Measurements from ENCODE around the gene CTSG.

DNA sequence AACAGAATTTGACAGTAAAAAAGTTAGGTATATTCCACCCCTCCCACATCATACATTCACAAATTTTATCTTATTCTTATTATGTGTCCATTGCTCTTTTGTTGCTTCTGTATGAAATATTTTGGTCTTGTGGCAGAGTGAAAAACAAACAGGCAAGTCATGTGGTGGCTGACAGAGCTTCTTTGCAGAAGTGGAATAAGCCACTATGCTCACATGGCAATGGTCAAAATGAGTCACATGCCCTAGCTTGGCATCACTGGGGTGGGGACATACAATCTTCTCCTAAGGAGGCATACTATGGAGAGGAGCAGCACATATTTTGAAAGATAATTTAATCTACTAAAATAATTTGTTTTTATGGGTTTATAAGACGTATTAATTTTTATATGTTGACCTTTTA is 40.3 kb downstream of the CTSG start:
- TF ChIP-seq NRF1 (conservative IDR thresholded peaks at IDR 0.05; ENCODE audit: low read depth, low read length) (no peak), CTCF (IDR thresholded peaks at IDR 0.05 in 2 of 3, conservative IDR thresholded peaks at IDR 0.05 in 1 of 3; ENCODE audit: control insufficient read depth in 2 of 3, extremely low read depth in 1 of 3, insufficient read depth in 1 of 3, low read depth in 3 of 3, low read length in 3 of 3) (no peak), TCF7 (IDR thresholded peaks at IDR 0.05; ENCODE audit: borderline replicate concordance) (no peak), TARDBP (IDR thresholded peaks at IDR 0.05; ENCODE audit: borderline replicate concordance) (no peak), LARP7 (IDR thresholded peaks at IDR 0.05) (no peak), RAD51 (IDR thresholded peaks at IDR 0.05) (0 out of 2 replicates have a peak, but pooled peaks have one; percentile 24), MEF2A (IDR thresholded peaks at IDR 0.05; ENCODE audit: insufficient read depth, low read depth, low read length) (no peak), EP300 (IDR thresholded peaks at IDR 0.05; ENCODE audit: borderline replicate concordance in 1 of 2, control insufficient read depth in 1 of 2, low read depth in 2 of 2, low read length in 2 of 2) (no peak), ELK1 (IDR thresholded peaks at IDR 0.05; ENCODE audit: low read depth, low read length) (no peak), USF1 (IDR thresholded peaks at IDR 0.05; ENCODE audit: borderline replicate concordance, extremely low read length, insufficient read depth, low read depth, low read length) (no peak), MYC (IDR thresholded peaks at IDR 0.05; ENCODE audit: insufficient read depth, insufficient read length, insufficient replicate concordance, low read length, severe bottlenecking) (no peak)
- TF ChIP-seq, protein P1, sequence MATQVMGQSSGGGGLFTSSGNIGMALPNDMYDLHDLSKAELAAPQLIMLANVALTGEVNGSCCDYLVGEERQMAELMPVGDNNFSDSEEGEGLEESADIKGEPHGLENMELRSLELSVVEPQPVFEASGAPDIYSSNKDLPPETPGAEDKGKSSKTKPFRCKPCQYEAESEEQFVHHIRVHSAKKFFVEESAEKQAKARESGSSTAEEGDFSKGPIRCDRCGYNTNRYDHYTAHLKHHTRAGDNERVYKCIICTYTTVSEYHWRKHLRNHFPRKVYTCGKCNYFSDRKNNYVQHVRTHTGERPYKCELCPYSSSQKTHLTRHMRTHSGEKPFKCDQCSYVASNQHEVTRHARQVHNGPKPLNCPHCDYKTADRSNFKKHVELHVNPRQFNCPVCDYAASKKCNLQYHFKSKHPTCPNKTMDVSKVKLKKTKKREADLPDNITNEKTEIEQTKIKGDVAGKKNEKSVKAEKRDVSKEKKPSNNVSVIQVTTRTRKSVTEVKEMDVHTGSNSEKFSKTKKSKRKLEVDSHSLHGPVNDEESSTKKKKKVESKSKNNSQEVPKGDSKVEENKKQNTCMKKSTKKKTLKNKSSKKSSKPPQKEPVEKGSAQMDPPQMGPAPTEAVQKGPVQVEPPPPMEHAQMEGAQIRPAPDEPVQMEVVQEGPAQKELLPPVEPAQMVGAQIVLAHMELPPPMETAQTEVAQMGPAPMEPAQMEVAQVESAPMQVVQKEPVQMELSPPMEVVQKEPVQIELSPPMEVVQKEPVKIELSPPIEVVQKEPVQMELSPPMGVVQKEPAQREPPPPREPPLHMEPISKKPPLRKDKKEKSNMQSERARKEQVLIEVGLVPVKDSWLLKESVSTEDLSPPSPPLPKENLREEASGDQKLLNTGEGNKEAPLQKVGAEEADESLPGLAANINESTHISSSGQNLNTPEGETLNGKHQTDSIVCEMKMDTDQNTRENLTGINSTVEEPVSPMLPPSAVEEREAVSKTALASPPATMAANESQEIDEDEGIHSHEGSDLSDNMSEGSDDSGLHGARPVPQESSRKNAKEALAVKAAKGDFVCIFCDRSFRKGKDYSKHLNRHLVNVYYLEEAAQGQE (IDR thresholded peaks at IDR 0.05; ENCODE audit: low read depth, low read length), result no peak
